Esophagus muscularis mucosa (tissue), 4 donors: ENCODE data around the gene SPTB.

ENCODE experiments used
- CTCF ChIP-seq, 3 experiments: fragments of 200-600 bp in 2 of 3; fragments of 450-650 bp in 1 of 3; sonication (generic) in 2 of 3; IDR thresholded peaks; one replicate each; pipeline ENCODE4 v1.5.1; 2017 to 2019; ENCODE audit warnings: antibody characterized with exemption in 3 of 3, mild to moderate bottlenecking in 2 of 3, moderate library complexity in 1 of 3
- EP300 ChIP-seq: sonication (generic); formaldehyde crosslinking; IDR thresholded peaks from one replicate; pipeline ENCODE4 v1.6.1; 2017; ENCODE audit warnings: antibody characterized with exemption
- POLR2A ChIP-seq: fragments of 450-650 bp; IDR thresholded peaks from one replicate; pipeline ENCODE4 v1.6.1; 2017; ENCODE audit warnings: antibody characterized with exemption, moderate library complexity, mild to moderate bottlenecking, low read depth
- POLR2AphosphoS5 ChIP-seq, 2 donors: sonication (generic); formaldehyde crosslinking; IDR thresholded peaks; one replicate each; pipeline ENCODE4 v1.6.1; 2017; ENCODE audit warnings: antibody characterized with exemption in 2 of 2

DNA sequence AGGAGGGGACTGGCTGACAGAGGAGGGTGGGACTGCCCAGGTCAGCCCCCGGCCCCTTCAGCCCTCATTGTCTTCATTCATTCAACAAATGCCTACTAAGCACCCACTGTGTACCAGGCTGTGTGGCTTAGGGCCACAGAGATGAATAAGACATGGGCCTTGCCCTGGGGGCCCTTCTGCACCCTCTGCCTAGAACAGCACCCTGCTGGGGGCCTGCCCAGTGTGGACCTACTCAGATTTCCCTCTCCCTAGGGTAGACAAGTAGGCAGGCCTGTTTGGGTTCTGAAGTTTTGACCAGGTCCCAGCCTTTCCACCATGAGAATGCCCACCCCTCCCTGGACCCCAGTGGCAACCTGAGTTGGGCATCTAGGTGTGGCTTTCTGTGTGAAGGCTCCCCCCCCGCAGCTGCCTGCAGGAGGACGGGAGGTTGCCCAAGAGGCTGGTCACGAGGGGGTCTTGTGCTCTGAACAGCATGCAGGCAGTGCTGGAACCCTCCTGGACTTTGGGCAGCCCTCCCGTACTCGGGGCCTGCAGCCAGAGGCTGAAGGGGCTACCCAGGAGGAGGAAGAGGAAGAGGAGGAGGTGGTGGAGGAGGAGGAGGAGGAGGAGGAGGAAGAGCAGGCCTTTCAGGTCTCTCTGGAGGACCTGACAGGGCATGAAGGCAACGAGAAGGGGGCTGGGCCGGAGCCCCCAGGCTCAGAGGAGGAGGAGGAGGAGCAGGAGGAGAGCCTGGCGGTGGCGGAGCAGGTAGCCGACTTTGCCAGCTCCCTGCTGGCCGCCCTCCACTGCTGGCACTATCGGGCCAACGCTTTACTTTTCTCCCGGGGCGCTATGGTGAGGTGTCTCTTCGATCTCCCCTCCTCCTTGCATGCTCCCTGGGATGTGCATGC, 142.1 kb downstream of the SPTB start:
- TF ChIP-seq CTCF (IDR thresholded peaks at IDR 0.05) (no peak), EP300 (no peak), POLR2AphosphoS5 (IDR thresholded peaks at IDR 0.05) (no peak), POLR2A (no peak)
